ENCODE measurements around the gene NUP210.

NUP210 gene

DNA sequence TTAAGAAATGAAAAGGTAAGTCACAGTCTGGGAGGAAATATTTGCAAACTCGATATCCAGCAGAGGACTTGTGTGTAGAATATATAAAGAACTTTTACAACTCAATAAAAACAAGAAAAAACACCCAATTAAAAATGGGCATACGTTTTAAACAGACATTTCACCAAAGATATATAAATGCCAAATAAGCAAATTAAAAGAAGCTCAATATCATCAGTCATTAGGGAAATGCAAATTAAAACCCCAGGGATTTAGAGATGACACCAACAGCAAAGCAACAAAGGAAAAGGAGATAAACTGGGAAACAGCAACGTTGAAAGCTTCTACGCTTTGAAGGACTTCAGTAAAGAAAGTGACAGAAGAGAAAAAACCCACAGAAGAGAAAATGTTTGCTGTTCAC is 132.3 kb downstream of the NUP210 start:
- DNase-seq = no peak

DNA sequence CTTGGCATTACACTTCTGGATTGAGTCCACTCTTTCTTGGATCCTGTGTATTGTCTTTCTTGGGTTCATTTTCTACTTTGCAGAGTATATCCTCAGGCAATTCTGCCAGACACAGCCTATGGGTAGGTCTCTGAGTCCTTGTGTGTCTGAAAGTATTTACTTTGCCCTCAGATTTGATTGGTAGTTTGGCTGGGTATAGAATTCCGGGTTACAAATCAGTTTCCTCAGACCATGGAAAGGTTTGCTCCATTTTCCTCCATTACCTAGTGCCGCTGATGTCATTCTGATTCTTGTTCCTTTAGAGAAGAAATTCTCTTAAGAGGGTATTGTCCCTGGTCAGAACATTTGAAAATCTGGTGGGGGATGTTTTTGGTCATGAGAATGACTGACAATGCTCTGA is 133.2 kb downstream of the NUP210 start:
- no peak for DNase-seq

DNA sequence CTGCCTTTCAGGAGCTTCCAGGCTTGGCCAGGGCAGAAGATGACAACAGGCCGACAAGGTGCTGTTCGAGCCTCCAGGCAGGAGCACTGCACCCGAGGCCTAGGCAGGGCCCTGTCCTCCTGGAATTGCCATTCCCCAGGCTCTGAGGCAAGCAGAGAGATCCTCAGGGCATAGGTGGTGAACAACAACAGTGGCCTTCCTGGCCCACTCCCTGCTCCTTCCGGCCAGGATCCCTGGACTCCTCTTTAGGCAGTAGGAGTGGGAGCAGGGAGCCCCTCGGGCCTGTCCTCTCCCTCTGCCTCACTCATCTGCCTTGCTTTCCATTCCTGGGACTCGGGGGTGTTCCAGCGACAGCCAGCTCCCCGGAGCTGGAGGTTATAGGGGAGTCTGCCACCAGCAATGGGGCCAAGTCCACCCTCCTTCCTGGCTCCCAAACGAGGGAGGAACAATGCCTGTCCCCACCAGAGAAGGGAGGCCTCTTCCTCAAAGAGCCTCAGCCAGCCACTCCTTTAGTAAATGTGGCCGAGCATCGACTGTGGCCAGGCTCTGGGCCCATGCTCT is 135.0 kb downstream of the NUP210 start:
- no peak for DNase-seq

DNA sequence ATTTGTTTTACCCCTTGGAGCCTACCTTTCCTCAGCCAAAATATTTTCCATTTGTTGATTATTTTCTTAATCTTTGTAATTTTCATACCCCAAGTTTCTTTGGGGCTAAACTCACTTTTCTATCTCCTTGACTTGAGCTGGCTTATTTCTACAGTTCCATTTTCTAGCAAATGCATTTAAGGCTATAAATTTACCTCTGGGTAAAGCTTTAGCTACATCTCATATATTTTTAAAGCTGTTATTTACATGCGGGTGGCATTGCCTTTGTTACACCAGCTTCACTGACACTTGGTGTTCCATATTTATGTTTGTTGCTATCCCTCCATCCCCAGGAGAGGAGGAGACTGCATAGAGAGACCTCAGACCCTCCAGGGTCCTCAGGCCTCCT is 136.3 kb downstream of the NUP210 start:
- no peak for DNase-seq

DNA sequence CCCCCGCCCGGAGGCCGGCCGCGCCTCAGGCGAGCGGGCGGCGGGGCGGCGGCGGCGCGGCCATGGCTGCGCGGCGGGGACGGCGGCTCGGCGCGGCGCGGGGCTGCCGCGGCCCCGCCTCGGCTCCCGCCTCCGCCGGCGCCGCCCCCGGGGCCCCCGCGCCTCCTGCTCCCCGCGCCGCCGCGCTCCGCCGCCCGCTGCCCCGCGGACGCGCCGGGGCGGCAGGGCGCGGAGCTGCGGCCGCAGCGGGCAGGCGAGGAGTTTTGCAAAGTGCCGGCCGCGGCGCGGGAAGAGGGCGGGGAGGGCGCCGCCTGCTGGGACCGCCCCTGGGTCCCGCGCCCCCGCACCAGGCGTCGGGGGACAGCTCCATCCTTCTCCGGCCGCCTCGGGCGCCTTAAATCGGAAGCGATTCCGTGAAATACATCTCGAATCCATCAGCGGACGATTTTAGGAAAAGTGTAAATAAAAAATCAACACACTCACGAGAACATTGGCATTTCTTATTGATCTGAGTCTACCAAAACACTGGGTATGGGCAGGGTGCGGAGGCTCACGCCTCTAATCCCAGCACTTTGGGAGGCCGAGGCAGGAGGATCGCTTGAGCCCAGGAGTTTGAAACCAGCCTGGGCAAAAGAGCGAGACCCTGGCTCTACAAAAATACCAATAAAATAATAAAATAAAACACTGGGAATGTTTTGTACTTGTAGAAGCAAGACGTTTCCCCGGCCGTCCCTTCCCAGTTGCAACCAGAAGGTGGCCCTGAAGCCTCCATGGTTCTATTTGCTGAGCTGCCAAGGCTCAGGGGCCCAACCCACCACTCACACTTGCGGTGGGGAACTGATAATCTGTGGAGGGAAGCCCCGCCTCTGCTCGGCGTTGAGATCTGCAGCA is 136.9 kb downstream of the NUP210 start:
- peak; percentile 12 for DNase-seq

- DNase-seq = no peak
Observed at GRCh38 chr3:13282358-13282985, 137.7 kb downstream of the NUP210 start.

- DNase-seq = peak; percentile 7
Observed at GRCh38 chr3:13281507-13282357, 138.4 kb downstream of the NUP210 start.

- DNase-seq = no peak
Observed at GRCh38 chr3:13280811-13281506, 139.2 kb downstream of the NUP210 start.

GRCh38 chr3:13280122-13280790 is 139.9 kb downstream of the NUP210 start:
- DNase-seq = no peak

- DNase-seq = no peak
Observed at GRCh38 chr3:13279532-13279910, 140.6 kb downstream of the NUP210 start.

DNA sequence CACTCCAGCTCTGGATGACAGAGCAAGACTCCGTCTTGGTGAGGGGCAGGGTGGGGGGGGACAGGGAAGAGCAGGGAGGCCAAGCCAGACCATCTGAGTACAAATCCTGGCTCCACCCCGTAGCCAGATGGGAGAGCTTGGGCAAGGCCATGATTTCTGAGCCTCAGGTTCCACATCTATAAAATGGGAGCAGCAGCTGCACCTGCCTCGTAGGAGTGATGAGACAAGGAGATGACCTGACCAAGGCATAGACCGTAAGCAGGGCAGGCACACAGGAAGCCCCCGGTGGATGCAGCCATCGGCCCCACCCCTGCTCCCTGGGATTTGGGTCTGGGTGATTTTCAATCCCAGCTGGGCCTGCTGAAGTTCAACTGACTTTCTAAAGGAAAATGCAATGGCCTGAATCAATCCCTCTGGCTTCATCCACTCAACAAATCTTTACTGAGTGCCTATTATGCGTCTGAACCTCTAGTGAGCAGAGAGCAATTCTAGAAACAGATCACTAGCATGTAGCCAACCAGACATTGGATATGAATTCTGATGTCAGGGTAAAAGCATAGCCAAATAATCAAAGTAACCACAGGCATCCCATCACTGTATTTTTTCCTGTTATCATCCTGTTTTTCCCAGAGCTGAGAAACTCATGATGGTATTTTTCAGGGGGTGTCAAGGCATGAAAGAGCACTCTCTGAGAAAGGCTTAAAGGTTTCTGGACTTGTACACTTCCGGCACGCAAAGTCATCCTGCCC is 141.2 kb downstream of the NUP210 start:
- DNase-seq = peak; percentile 11

DNA sequence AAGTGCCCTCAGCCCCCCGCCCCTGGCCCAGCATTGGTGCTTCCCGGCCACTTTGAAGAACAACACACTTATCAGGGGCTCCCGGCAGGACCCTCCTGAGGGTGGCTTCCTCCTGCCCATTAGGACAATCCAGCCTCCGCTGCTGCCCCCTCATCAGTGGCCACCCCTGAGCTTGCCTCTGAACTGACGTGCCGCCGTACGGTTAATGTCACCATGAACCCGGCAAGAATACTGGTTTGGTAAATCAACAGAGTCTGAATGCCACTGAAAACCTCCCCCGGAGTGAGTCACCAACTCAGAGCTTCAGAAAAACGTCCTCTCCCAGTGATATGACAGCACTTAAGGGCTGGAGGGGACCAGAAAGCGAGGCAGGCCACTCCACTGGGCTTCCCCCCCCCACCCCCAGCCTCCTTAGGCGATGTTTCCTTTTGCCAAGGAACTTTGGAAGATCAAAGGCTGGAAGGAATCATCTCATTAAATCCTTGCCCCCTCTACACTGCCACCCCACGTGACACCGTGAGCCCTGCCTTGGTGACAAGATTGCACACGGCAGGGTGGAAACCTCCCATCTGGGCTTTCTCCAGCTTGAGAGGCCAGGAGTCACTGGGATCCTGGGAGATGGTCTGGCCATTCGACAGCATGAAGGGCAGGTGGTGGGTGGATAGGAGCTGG is 142.1 kb downstream of the NUP210 start:
- peak; percentile 62 for DNase-seq

- no peak for DNase-seq
Observed at GRCh38 chr3:13277196-13277813, 142.8 kb downstream of the NUP210 start.

DNA sequence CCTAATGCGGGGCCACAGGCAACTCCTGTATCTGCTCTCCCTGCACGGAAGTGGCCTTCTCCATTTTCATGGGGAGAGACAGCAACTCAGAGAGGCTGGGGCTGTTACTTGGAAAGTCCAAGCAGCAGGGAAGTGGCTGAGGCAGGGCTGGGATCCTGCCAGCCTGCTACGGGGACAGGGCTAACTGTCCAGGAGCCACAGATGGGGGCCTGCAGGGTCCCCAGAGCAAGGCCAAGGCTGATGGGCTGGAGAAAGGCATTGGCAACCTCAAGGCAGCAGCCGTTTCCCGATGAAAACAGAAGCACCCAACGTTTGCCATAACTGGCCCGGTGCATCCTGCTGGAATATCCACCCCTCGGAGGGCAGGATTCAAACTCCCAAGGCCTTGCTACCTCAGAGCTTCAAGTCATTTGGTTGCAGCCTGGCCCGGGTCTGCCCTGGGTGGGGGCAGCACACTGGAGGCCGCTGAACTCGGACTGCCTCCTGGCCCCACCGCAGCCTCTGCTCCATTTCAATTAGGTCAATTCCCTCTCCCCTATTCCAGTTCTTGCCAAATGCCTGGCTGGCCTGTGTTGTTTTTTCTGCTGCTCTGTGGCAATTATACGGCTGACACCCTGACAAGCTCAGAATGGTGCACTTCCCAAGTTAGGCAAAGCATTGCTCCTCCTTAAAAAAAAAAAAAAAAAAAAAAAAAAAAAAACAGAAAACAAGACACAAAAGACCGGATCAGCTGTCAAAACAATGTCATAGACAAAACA is 143.5 kb downstream of the NUP210 start:
- no peak for DNase-seq

DNA sequence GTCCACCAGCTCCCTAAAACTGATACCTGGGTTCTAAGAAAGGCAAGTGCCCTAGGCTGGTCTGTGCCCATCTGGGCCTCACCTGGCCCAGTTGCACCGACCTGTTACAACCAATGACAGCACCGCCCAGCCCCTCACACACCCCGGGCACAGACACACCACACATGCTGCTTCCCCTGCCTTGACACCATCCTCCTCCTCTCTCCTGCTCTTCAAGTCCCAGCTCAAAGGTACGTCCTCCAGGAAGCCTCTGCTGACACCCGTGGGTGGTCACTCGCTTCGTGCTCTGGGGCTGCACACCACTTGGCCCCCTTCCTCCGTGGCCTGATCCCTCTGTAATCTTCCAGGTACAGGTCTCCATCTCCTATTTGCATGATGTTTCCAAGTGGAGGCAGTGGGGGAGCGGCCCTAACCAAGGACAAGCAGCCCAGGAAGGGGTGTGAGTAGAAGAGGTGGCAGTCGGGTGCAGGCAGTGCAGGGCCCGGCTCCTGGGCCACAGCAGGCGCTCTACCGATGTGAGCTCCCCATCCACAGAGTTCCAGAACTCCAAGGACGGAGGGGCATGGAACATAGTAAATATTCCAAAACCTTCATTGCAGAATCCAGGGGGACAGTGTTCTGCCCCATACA is 144.6 kb downstream of the NUP210 start:
- DNase-seq = no peak

- DNase-seq = no peak
Observed at GRCh38 chr3:13274551-13275332, 145.4 kb downstream of the NUP210 start.

GRCh38 chr3:13274125-13274524 is 146.0 kb downstream of the NUP210 start:
- no peak for DNase-seq

All from fibroblast of skin of back (primary cell).